Body of pancreas (tissue), 4 donors: ENCODE results near the gene CCBE1.

Source experiments
- POLR2A ChIP-seq, 3 donors: fragments of 450-650 bp; IDR thresholded peaks; one replicate each; pipeline ENCODE4 v1.6.1; 2016; ENCODE audit warnings: antibody characterized with exemption in 3 of 3, mild to moderate bottlenecking in 2 of 3
- TF ChIP-seq, protein P1 (sequence below), 7 experiments: fragments of 450-650 bp in 4 of 7; fragments of 200-600 bp in 3 of 7; sonication (generic) in 3 of 7; IDR thresholded peaks; one replicate each; pipeline ENCODE4 v1.5.1; 2016 to 2019; ENCODE audit warnings: antibody characterized with exemption in 7 of 7

- TF ChIP-seq, protein P1, sequence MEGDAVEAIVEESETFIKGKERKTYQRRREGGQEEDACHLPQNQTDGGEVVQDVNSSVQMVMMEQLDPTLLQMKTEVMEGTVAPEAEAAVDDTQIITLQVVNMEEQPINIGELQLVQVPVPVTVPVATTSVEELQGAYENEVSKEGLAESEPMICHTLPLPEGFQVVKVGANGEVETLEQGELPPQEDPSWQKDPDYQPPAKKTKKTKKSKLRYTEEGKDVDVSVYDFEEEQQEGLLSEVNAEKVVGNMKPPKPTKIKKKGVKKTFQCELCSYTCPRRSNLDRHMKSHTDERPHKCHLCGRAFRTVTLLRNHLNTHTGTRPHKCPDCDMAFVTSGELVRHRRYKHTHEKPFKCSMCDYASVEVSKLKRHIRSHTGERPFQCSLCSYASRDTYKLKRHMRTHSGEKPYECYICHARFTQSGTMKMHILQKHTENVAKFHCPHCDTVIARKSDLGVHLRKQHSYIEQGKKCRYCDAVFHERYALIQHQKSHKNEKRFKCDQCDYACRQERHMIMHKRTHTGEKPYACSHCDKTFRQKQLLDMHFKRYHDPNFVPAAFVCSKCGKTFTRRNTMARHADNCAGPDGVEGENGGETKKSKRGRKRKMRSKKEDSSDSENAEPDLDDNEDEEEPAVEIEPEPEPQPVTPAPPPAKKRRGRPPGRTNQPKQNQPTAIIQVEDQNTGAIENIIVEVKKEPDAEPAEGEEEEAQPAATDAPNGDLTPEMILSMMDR (IDR thresholded peaks at IDR 0.05): no peak
- TF ChIP-seq POLR2A (IDR thresholded peaks at IDR 0.05): no peak
These were observed 25.7 kb downstream of the CCBE1 start for GRCh38 chr18:59671551-59671950.
